Measurements from ENCODE around the gene MRPS15. TPM values are rescaled to one million over a fixed set of nuclear protein-coding genes. Genes with fewer than 3 reads are reported as not detected.
"Not testable (repeated sequence)": the region's sequence is repeated elsewhere in the genome, so short reads cannot be mapped to it uniquely, and the experiment has no call there.

Gene MRPS15
- 35.1 TPM for total RNA-seq

DNA sequence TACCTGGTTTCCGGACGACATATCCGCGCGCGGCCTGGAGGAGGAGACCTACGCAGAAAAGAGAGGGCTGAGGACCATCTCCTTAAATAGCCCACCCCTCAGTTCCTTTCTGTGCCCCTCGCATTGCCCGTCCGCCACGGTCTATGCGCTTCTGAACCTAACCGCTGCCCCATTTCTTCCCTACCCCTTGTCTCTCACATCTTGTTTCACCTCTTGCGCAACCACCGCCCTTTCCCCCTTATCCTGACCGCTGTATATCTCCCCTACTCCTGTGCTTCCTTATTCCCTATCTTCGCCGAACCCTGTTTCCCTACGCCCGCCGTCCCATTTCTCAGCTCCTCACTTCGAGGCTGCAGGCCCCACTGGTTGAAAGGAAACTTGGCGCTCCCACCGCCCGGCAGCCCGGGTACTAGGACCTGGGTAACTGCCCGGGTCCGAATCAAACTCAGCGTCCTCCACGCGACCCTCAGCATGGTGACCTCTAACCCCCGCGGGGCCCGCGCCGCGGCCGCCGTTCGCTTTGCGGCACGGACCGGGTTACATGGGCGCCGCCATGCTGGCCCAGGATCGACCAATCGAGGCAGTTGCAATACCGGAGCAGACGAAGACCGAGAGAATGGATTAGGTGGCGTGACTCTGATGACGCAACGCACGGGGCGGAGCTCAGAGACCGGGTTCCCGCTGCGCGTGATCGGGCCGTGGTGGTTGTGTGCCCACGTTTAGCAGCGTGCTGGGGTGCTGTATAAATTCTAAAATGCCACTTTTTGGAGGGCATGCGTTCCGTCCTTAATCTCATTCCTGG lies at the start of gene MRPS15:
TSS of gene MRPS15 (minus strand) at position 582 of the 802 bp plus-strand sequence. CDS start at position 473, 109 bp downstream.
- Histone ChIP-seq H3K4me3 (ENCODE audit: low read length) (peak within 1 kb of the TSS; percentile 96), H3K9me3 (ENCODE audit: low read depth, low read length) (no peaks in the 10 kb centered on the region), H3K27me3 (ENCODE audit: insufficient read depth, low read length) (no peaks in the 10 kb centered on the region), H3K4me1 (ENCODE audit: insufficient read depth, low read length) (peaks cover 23% of the 10 kb centered on the region)

DNA sequence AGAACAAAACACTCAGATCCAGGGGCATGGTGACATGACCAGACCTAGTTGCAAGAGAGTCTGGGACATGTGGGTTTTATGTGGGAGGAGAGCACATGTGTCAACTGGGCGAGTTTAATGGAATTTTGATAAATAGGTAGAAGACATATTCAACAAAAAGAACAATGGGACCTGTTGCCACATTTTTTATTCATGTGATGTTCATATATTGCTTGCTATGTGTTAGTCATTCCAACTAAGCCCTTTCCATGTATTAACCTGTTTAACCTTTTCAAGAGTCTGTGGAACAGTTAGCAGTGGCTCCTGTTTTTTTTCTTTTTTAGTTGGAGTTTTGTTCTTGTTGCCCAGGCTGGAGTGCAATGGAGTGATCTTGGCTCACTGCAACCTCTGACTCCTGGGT lies 48.7 kb upstream of the MRPS15 start:
- Histone ChIP-seq H3K4me3 (ENCODE audit: low read length) (no peak overlapping the region), H3K27me3 (ENCODE audit: insufficient read depth, low read length) (no peaks in the 10 kb centered on the region)

DNA sequence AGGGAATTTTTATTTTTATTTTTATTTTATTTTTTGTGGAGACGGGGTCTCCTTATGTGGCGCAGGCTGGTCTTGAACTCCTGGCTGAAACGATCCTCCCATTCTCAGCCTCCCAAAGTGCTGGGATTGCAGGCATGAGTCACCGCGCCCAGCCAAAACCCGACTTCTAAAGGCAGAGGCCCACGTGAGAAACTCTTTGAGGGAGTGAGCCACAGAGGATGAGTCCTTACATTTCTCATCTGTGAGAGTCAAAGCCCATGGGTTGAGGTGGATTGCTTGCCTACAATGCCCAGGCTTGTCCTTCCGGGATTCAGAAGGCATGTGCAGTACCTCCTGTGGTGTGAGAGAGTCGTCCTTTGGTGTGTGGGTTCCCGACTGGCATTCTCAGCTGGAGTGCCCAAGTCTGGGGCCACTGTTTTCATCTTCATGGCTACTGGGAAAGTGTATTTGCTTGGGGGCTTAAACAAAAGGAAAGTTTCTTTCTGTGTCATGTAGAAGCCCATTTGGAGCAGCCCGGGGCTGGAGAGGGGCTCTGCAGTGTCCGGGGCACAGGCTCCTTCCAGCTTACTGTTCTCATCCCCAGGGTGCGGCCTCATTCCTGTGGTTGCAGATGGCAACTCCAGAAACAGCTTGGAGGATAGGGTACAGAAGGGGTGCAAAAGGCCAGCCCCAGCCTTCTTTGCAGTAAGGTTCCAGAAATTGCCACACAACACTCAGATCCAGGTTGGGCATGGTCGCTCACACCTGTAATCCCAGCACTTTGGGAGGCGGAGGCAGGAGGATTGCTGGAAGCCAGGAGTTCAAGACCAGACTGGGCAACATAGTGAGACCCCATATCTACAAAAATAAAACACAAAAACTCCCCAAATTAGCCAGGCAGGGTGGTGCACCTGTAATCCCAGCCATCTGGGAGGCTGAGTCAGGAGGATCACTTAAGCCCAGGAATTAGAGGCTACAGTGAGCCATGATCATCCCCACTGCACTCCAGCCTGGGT lies 47.9 kb upstream of the MRPS15 start:
- Histone ChIP-seq H3K4me1 (ENCODE audit: insufficient read depth, low read length) (peaks cover 10% of the 10 kb centered on the region), H3K4me3 (ENCODE audit: low read length) (no peak overlapping the region), H3K9me3 (ENCODE audit: low read depth, low read length) (no peaks in the 10 kb centered on the region), H3K27me3 (ENCODE audit: insufficient read depth, low read length) (no peaks in the 10 kb centered on the region)

More for the DNA sequence above, 48.7 kb upstream of the MRPS15 start:
- peaks cover 10% of the 10 kb centered on the region for H3K4me1 ChIP-seq (ENCODE audit: insufficient read depth, low read length)
- no peaks in the 10 kb centered on the region for H3K9me3 ChIP-seq (ENCODE audit: low read depth, low read length)

DNA sequence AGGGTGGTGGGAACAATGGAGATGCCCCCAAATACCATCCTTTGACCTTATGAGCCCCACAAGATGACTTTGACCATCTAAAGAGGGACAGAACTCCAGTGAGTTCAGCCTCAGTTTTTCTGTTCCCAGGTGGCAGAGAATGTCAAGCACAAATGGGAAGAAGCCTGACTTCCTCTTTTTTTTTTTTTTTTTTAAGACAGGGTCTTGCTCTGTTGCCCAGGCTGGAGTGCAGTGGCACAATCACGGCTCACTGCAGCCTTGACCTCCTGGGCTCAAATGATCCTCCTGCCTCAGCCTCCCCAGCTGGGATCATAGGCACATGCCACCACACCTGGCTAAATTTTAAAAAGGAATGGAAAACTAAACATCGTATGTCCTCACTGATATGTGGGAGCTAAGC lies 47.0 kb upstream of the MRPS15 start:
- peaks cover 10% of the 10 kb centered on the region for H3K4me1 ChIP-seq (ENCODE audit: insufficient read depth, low read length)
- not testable (repeated sequence) for H3K27me3 ChIP-seq (ENCODE audit: insufficient read depth, low read length); H3K4me3 ChIP-seq (ENCODE audit: low read length); H3K9me3 ChIP-seq (ENCODE audit: low read depth, low read length)

DNA sequence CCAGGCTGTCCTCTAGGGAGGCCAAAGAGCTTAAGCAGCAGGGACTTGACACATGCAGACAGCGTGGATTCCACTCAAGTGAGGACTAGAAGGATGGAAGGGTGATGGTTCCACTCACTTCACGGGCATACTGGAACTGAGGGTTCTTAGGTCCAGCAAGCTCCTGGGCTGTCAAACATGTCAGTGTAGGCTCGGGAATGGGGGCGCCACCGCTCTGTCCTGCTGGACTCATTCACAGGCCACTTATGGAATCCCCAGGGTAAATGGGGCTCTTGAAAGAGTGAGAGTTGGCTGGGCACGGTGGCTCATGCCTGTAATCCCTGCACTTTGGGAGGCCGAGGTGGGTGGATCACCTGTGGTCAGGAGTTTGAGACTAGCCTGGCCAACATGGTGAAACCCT lies 46.2 kb upstream of the MRPS15 start:
- H3K4me3 ChIP-seq (ENCODE audit: low read length) = no peak overlapping the region
- no peaks in the 10 kb centered on the region for H3K27me3 ChIP-seq (ENCODE audit: insufficient read depth, low read length)
- H3K9me3 ChIP-seq (ENCODE audit: low read depth, low read length) = no peaks in the 10 kb centered on the region
- H3K4me1 ChIP-seq (ENCODE audit: insufficient read depth, low read length) = peaks cover 3% of the 10 kb centered on the region

DNA sequence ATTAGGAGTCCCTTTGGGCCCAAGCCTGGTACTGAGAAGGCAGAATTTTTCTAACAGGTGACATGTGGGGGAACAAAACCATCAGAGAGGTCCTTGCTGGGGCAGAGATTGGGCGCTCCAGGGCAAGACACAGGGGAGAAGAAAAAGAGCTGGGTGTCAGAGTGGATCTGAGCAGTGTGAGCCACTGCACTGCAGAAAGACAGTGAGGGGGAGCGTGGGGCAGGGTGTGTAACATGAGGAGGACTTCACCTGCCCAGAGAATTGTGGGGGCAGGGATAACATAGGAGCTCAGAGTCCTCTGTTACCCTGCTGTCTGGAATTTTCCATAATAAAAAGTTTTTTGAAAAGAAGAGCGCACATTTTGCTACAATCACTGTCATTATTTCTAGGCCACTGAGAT lies 44.1 kb upstream of the MRPS15 start:
- no peak overlapping the region for H3K4me3 ChIP-seq (ENCODE audit: low read length)

DNA sequence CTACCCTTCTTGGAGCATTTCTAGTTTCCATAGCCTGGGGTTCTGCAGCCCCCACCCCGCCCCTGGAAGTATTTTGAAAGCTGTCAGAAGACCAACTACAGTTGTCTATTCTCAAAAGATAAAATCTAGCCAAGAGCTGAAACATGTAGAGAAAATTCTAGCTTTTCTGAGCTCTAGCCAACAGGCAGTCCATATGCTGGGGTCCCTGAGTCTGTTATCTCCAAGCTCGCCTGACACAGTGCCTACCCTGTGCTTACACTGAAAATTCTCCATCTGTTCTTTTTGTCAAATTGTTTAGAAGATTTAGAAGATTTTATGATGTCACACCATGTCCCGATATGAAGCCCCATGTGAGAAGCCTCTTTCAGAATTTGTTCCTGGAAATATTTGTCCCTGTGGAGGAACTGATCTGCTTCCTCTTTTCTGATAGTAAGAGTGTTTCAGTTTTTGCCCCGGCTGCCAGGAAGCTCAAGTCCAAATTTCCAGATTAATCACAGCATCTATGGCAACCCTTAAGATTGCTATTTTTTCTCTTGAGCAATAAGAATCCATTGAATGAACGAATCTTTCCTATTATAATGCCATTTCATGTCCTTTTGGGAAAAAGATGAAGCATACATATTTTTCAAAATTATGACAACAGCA lies 42.2 kb upstream of the MRPS15 start:
- no peaks in the 10 kb centered on the region for H3K27me3 ChIP-seq (ENCODE audit: insufficient read depth, low read length)
- H3K4me3 ChIP-seq (ENCODE audit: low read length) = no peak overlapping the region
- no peaks in the 10 kb centered on the region for H3K9me3 ChIP-seq (ENCODE audit: low read depth, low read length)
- no peaks in the 10 kb centered on the region for H3K4me1 ChIP-seq (ENCODE audit: insufficient read depth, low read length)

More for the DNA sequence above, 44.1 kb upstream of the MRPS15 start:
- H3K9me3 ChIP-seq (ENCODE audit: low read depth, low read length) = no peaks in the 10 kb centered on the region
- H3K27me3 ChIP-seq (ENCODE audit: insufficient read depth, low read length) = no peaks in the 10 kb centered on the region
- H3K4me1 ChIP-seq (ENCODE audit: insufficient read depth, low read length) = no peaks in the 10 kb centered on the region

DNA sequence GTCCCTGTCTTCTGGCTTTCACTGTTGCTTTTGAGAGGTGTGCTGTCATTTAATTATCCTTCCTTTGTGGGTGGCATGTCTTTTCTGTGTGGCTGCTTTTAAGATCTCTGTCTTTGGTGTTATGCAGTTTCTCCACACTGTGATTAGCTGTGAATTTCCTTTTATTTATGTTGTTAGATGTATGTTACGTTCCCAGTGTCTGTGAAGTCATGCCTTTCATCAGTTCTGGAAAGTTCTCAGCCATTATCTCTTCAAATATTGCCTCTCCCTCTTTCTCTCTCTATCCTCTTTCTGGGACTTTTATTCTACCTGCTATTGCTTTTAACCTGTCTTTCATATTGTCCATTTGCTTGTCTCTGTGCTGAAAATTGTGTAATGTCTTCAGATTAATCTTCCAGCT lies 39.5 kb upstream of the MRPS15 start:
- no peak overlapping the region for H3K4me3 ChIP-seq (ENCODE audit: low read length)
- no peaks in the 10 kb centered on the region for H3K27me3 ChIP-seq (ENCODE audit: insufficient read depth, low read length)
- H3K4me1 ChIP-seq (ENCODE audit: insufficient read depth, low read length) = no peaks in the 10 kb centered on the region

DNA sequence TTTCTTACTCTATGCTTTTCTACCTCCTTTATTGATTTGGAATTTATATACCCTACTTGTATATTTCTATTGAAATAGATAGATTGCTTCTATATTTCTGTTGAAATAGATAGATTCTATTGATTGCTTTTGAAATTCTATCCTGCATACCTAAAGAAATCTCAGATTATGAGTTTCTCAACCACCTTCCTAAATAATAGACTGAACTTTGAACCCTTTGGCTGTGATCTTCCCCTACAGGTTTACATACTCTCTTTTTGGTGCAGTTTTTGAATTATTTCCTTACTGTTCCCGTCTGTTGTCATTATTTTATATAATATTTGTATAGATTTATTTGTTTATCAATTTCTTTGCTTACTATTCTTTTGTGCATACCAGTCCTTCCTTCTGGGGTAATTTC lies 39.0 kb upstream of the MRPS15 start:
- Histone ChIP-seq H3K4me3 (ENCODE audit: low read length) (no peak overlapping the region), H3K9me3 (ENCODE audit: low read depth, low read length) (no peaks in the 10 kb centered on the region), H3K4me1 (ENCODE audit: insufficient read depth, low read length) (no peaks in the 10 kb centered on the region), H3K27me3 (ENCODE audit: insufficient read depth, low read length) (no peaks in the 10 kb centered on the region)

More for the DNA sequence above, 39.5 kb upstream of the MRPS15 start:
- no peaks in the 10 kb centered on the region for H3K9me3 ChIP-seq (ENCODE audit: low read depth, low read length)

DNA sequence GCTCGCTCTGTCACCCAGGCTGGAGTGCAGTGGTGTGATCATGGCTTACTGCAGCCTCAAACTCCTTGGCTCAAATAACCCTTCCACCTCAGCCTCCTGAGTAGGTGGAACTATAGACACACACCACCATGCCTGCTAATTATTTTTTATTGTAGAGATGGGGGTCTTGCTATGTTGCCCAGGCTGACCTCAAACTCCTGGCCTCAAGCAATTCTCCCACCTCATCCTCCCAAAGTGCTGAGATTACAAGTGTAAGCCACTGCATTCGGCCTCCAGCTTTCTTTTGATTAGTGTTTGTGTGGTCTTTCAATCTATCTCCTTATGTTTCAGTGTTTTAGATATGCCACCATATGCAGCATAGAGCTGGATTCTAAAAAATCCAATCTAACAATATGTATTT lies 38.4 kb upstream of the MRPS15 start:
- Histone ChIP-seq H3K4me1 (ENCODE audit: insufficient read depth, low read length) (no peaks in the 10 kb centered on the region), H3K27me3 (ENCODE audit: insufficient read depth, low read length) (no peaks in the 10 kb centered on the region), H3K9me3 (ENCODE audit: low read depth, low read length) (no peaks in the 10 kb centered on the region), H3K4me3 (ENCODE audit: low read length) (no peak overlapping the region)

DNA sequence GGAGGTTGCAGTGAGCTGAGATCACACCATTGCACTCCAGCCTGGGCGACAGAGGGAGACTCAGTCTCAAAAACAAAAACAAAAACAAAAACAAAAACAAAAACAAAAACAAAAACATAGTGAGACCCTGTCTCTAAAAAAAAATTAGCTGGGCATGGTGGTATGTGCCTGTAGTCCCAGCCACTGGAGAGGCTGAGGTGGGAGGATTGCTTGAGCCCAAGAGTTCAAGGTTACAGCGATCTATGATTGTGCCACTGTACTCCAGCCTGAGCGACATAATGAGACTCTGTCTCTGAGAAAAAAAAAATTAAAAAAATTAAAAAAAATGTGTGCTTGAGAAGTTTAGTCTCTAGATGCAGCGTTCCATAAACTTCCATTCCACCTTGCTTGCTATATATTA lies 37.7 kb upstream of the MRPS15 start:
- H3K4me3 ChIP-seq (ENCODE audit: low read length); H3K4me1 ChIP-seq (ENCODE audit: insufficient read depth, low read length); H3K9me3 ChIP-seq (ENCODE audit: low read depth, low read length); H3K27me3 ChIP-seq (ENCODE audit: insufficient read depth, low read length): not testable (repeated sequence)

DNA sequence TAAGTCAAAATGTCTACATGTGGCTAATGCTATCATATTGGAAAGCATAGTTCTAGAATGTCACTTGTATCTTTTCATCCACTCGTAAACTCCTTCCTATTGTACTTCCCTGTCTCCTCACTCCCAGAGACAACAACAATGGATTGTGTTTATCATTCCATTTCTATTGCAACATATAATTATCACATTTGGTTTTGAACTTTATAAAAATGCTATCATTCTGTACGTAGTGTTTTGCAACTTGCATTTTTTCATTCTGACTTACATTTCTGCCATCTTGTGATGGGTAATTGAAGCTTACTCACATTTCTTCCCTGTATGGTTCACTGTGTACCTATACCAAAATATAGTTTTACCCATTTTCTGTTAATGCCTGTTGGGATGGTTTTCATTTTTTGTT lies 33.0 kb upstream of the MRPS15 start:
- Histone ChIP-seq H3K27me3 (ENCODE audit: insufficient read depth, low read length) (no peaks in the 10 kb centered on the region), H3K4me1 (ENCODE audit: insufficient read depth, low read length) (no peaks in the 10 kb centered on the region), H3K4me3 (ENCODE audit: low read length) (no peak overlapping the region), H3K9me3 (ENCODE audit: low read depth, low read length) (no peaks in the 10 kb centered on the region)

DNA sequence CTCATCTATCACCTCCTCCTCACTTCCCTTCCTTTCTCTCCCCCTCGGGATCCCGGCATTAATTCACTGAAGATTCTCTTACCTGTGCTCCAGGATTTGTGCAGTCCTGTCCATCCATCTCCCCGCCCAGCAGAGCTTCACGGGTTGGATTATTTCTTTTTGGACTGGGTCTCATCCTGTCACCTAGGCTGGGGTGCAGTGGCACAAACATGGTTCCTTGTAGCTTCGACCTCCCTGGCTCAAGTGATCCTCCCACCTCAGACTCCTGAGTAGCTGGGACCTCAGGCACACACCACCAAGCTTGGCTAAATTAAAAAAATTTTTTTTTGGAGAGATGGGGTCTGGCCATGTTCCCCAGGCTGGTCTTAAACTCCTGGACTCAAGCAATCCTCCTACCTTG lies 30.8 kb upstream of the MRPS15 start:
- Histone ChIP-seq H3K9me3 (ENCODE audit: low read depth, low read length) (no peaks in the 10 kb centered on the region), H3K4me3 (ENCODE audit: low read length) (no peak overlapping the region), H3K4me1 (ENCODE audit: insufficient read depth, low read length) (no peaks in the 10 kb centered on the region), H3K27me3 (ENCODE audit: insufficient read depth, low read length) (no peaks in the 10 kb centered on the region)

DNA sequence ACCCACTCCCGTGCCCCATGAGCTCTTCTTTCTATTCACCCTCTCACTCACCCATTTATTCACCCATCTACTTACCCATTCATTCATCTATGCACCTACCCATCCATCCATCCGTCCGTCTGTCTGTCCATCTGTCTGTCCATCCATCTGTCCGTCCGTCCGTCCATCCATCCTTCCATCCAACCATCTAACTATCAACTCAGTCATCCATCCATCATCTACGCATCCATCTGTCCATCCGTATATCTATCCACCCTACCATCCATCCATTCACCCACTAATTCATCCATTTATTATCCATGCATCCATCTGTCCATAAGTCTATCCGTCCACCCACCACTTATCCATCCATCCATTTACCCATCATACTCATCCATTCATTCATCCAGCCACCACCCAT lies 29.3 kb upstream of the MRPS15 start:
- peaks cover 4% of the 10 kb centered on the region for H3K4me1 ChIP-seq (ENCODE audit: insufficient read depth, low read length)
- no peak overlapping the region for H3K4me3 ChIP-seq (ENCODE audit: low read length)
- H3K27me3 ChIP-seq (ENCODE audit: insufficient read depth, low read length) = no peaks in the 10 kb centered on the region
- no peaks in the 10 kb centered on the region for H3K9me3 ChIP-seq (ENCODE audit: low read depth, low read length)

DNA sequence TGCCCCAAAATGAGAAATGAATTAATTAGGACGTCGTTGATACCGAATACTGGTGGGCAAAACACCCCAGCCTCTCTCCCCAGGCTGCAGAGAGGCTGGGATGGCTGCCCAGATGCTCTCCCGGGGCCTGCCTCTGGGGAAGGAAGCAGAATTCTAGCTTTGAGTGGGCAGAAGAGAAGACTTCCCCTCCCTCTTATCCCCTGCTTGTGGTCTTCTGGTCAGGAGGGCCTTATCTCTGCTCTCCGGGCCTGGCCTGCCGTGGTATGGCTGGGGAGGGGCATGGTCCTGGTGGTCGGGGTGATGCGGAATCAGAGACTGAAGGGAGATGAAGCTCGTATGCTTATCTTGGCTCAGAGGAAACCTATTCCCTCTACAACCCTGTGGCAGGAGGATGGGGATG lies 28.3 kb upstream of the MRPS15 start:
- Histone ChIP-seq H3K4me3 (ENCODE audit: low read length) (no peak overlapping the region), H3K9me3 (ENCODE audit: low read depth, low read length) (no peaks in the 10 kb centered on the region), H3K27me3 (ENCODE audit: insufficient read depth, low read length) (no peaks in the 10 kb centered on the region), H3K4me1 (ENCODE audit: insufficient read depth, low read length) (peaks cover 13% of the 10 kb centered on the region)
